IMR-90 (cell line): ENCODE measurements around the gene PIK3C3. TPM values are rescaled to one million over a fixed set of nuclear protein-coding genes. Genes with fewer than 3 reads are reported as not detected.

ENCODE experiments used
- ATAC-seq: fragments of 200-7000 bp; cut with Tn5 transposase; 2 replicates; pipeline ENCODE4 v1.9.1; 2020; ENCODE audit warnings: low read depth, mild to moderate bottlenecking, moderate library complexity
- BruUV-seq: library from RNA; stranded (reverse); fragments of 400-500 nt; replicated peaks from 2 replicates; lab custom pipeline; 2021; lab: Mats Ljungman, UMichigan
- CTCF ChIA-PET: fragments of 300-600 bp; formaldehyde crosslinking; extraction: SDS; loops from one replicate; lab custom pipeline; 2021; ENCODE audit warnings: antibody characterized with exemption; lab: Yijun Ruan, JAX
- POLR2A ChIA-PET: fragments of 300-600 bp; sonication (Branson Sonifier 250); formaldehyde crosslinking; loops from one replicate; lab custom pipeline; 2022; ENCODE audit warnings: antibody characterized with exemption; ENCODE audit not compliant: unreplicated experiment; lab: Charles Lee
- DNase-seq: peaks from one replicate; pipeline ENCODE4 v3.0.0; 2013
- H2AFZ ChIP-seq: replicated peaks from 2 replicates; pipeline ENCODE3; 2013; ENCODE audit warnings: low read length, mild to moderate bottlenecking; ENCODE audit not compliant: poor library complexity
- H2AK5ac ChIP-seq: 2 replicates; pipeline ENCODE4 v1.6.1; 2013; ENCODE audit warnings: low read depth, low read length, inconsistent platforms
- H2AK9ac ChIP-seq: replicated peaks from 2 replicates; pipeline ENCODE3; 2013; ENCODE audit warnings: mild to moderate bottlenecking, low read depth, low read length, moderate library complexity; ENCODE audit not compliant: poor library complexity
- H2BK120ac ChIP-seq: 2 replicates; pipeline ENCODE4 v1.6.1; 2013; ENCODE audit warnings: low read depth, low read length, inconsistent platforms
- H2BK15ac ChIP-seq: 3 replicates; pipeline ENCODE4 v1.6.1; 2013; ENCODE audit warnings: low read depth, low read length, inconsistent platforms
- H2BK20ac ChIP-seq: 2 replicates; pipeline ENCODE4 v1.6.1; 2013; ENCODE audit warnings: low read depth, mild to moderate bottlenecking, inconsistent platforms, low read length, moderate library complexity
- H2BK5ac ChIP-seq: 2 replicates; pipeline ENCODE4 v1.6.1; 2013; ENCODE audit warnings: mild to moderate bottlenecking, low read depth, low read length, inconsistent platforms; ENCODE audit not compliant: poor library complexity, severe bottlenecking
- H3K14ac ChIP-seq: replicated peaks from 2 replicates; pipeline ENCODE4 v1.6.1; 2013; ENCODE audit warnings: low read depth, low read length, inconsistent platforms
- H3K18ac ChIP-seq: 2 replicates; pipeline ENCODE4 v1.6.1; 2013; ENCODE audit warnings: low read depth, low read length, control low read depth
- H3K23ac ChIP-seq: 2 replicates; pipeline ENCODE4 v1.6.1; 2013; ENCODE audit warnings: low read depth, low read length, inconsistent platforms
- H3K27ac ChIP-seq: 2 replicates; pipeline ENCODE4 v1.5.1; 2013; ENCODE audit warnings: mild to moderate bottlenecking, control low read depth, low read length; ENCODE audit not compliant: insufficient read depth
- H3K27me3 ChIP-seq: 2 replicates; pipeline ENCODE4 v1.6.1; 2013; ENCODE audit warnings: low read length; ENCODE audit not compliant: control insufficient read depth, insufficient read depth
- H3K36me3 ChIP-seq: 2 replicates; pipeline ENCODE4 v1.6.1; 2013; ENCODE audit warnings: low read length, mixed read lengths; ENCODE audit not compliant: control insufficient read depth, insufficient read depth
- H3K4ac ChIP-seq: 2 replicates; pipeline ENCODE4 v1.6.1; 2013; ENCODE audit warnings: low read depth, low read length, inconsistent platforms
- H3K4me1 ChIP-seq: 2 replicates; pipeline ENCODE4 v1.6.1; 2013; ENCODE audit warnings: low read length, mixed read lengths; ENCODE audit not compliant: control insufficient read depth, insufficient read depth
- H3K4me2 ChIP-seq: 2 replicates; pipeline ENCODE4 v1.6.1; 2013; ENCODE audit warnings: low read depth, mild to moderate bottlenecking, control low read depth, low read length, moderate library complexity
- H3K4me3 ChIP-seq: 2 replicates; pipeline ENCODE4 v1.5.1; 2013; ENCODE audit warnings: low read depth, mild to moderate bottlenecking, control low read depth, low read length, moderate library complexity; ENCODE audit not compliant: insufficient read depth
- H3K56ac ChIP-seq: 2 replicates; pipeline ENCODE4 v1.6.1; 2013; ENCODE audit warnings: low read length, inconsistent platforms; ENCODE audit not compliant: insufficient read depth; ENCODE audit errors: extremely low read depth
- H3K79me1 ChIP-seq, 2 experiments: 2 replicates each; pipeline ENCODE4 v1.6.1; 2013; ENCODE audit warnings: low read length in 2 of 2, inconsistent platforms in 1 of 2, low read depth in 1 of 2
- H3K9ac ChIP-seq: 2 replicates; pipeline ENCODE4 v1.6.1; 2013; ENCODE audit warnings: low read depth, low read length, control low read depth
- H3K9me1 ChIP-seq: 2 replicates; pipeline ENCODE4 v1.6.1; 2013; ENCODE audit warnings: low read length, inconsistent platforms; ENCODE audit not compliant: insufficient read depth
- H3K9me3 ChIP-seq: 2 replicates; pipeline ENCODE4 v1.6.1; 2013; ENCODE audit warnings: low read length; ENCODE audit not compliant: control insufficient read depth, insufficient read depth
- H4K20me1 ChIP-seq: 2 replicates; pipeline ENCODE4 v1.6.1; 2013; ENCODE audit warnings: low read length, inconsistent platforms; ENCODE audit not compliant: insufficient read depth
- H4K5ac ChIP-seq: 2 replicates; pipeline ENCODE4 v1.6.1; 2013; ENCODE audit warnings: mild to moderate bottlenecking, low read depth, low read length, control low read depth
- H4K8ac ChIP-seq, 2 experiments: 2 replicates each; pipeline ENCODE4 v1.6.1; 2013; ENCODE audit warnings: low read depth in 2 of 2, low read length in 2 of 2, control low read depth in 1 of 2, inconsistent platforms in 1 of 2
- H4K91ac ChIP-seq: 2 replicates; pipeline ENCODE4 v1.6.1; 2013; ENCODE audit warnings: low read depth, low read length, inconsistent platforms; ENCODE audit not compliant: insufficient read depth
- BHLHE40 ChIP-seq: fragments of 150-350 bp; IDR thresholded peaks from 2 replicates; pipeline ENCODE4 v1.6.1; 2016; ENCODE audit warnings: mild to moderate bottlenecking, low read depth, low read length
- CEBPB ChIP-seq: IDR thresholded peaks from 2 replicates; pipeline ENCODE4 v1.6.1; 2012; ENCODE audit warnings: low read depth, low read length, improper control_type of control experiment
- CHD1 ChIP-seq: IDR thresholded peaks from 2 replicates; pipeline ENCODE4 v1.6.1; 2012; ENCODE audit warnings: low read depth, low read length, improper control_type of control experiment
- ELK1 ChIP-seq: fragments of 150-350 bp; IDR thresholded peaks from 2 replicates; pipeline ENCODE4 v1.6.1; 2016; ENCODE audit warnings: low read depth, mild to moderate bottlenecking, low read length, moderate library complexity, borderline replicate concordance
- FOS ChIP-seq: fragments of 150-350 bp; IDR thresholded peaks from 2 replicates; pipeline ENCODE4 v1.6.1; 2016; ENCODE audit warnings: low read depth, low read length
- MAFK ChIP-seq: IDR thresholded peaks from 2 replicates; pipeline ENCODE4 v1.6.1; 2012; ENCODE audit warnings: low read depth, low read length, improper control_type of control experiment
- MAZ ChIP-seq: IDR thresholded peaks from 2 replicates; pipeline ENCODE4 v1.6.1; 2012; ENCODE audit warnings: low read depth, mild to moderate bottlenecking, low read length, improper control_type of control experiment, moderate library complexity, borderline replicate concordance
- MXI1 ChIP-seq: IDR thresholded peaks from 2 replicates; pipeline ENCODE4 v1.6.1; 2012; ENCODE audit warnings: low read depth, mild to moderate bottlenecking, low read length, moderate library complexity, borderline replicate concordance
- NFE2L2 ChIP-seq: fragments of 150-350 bp; IDR thresholded peaks from 2 replicates; pipeline ENCODE4 v1.6.1; 2016; ENCODE audit warnings: low read depth, mild to moderate bottlenecking, low read length
- POLR2A ChIP-seq: IDR thresholded peaks from 2 replicates; pipeline ENCODE4 v1.6.1; 2012; ENCODE audit warnings: mild to moderate bottlenecking, low read depth, low read length
- RAD21 ChIP-seq: IDR thresholded peaks from 2 replicates; pipeline ENCODE4 v1.6.1; 2012; ENCODE audit warnings: low read length, improper control_type of control experiment
- RCOR1 ChIP-seq: IDR thresholded peaks from 2 replicates; pipeline ENCODE4 v1.6.1; 2012; ENCODE audit warnings: mild to moderate bottlenecking, low read length, improper control_type of control experiment; ENCODE audit not compliant: insufficient replicate concordance
- RFX5 ChIP-seq: IDR thresholded peaks from 2 replicates; pipeline ENCODE4 v1.8.0; 2012; ENCODE audit warnings: low read depth, mild to moderate bottlenecking, low read length, moderate library complexity
- SMC3 ChIP-seq: fragments of 150-350 bp; IDR thresholded peaks from 2 replicates; pipeline ENCODE4 v1.6.1; 2016; ENCODE audit warnings: low read depth, mild to moderate bottlenecking, antibody characterized with exemption, low read length, moderate library complexity
- WGBS, 2 experiments: methylation state at CpG; one replicate each; pipeline versions ENCODE4 v1.1.5 to v1.1.7; 2013; ENCODE audit warnings: missing lambda C conversion rate in 2 of 2; ENCODE audit not compliant: insufficient read length in 1 of 2; ENCODE audit errors: extremely low coverage in 2 of 2; 5-methylcytosine and 5-hydroxymethylcytosine counted together
- dilution Hi-C: fragments of 300-500 bp; cut with HindIII; formaldehyde crosslinking; loops from one replicate; pipeline ENCODE4 v1.14.3; 2018; ENCODE audit warnings: low sequenced_read_pairs; ENCODE audit not compliant: unreplicated experiment
- in situ Hi-C: fragments of 300-500 bp; cut with MboI; formaldehyde crosslinking; loops from 3 replicates; pipeline ENCODE4 v1.14.3; 2019; ENCODE audit warnings: low sequenced_read_pairs, inconsistent platforms, mixed read lengths
- intact Hi-C: fragments of 100-400 bp; cut with micrococcal nuclease; formaldehyde crosslinking; loops from 2 replicates; pipeline ENCODE4 v1.10.0; 2022
- polyA plus RNA-seq, 3 experiments: library from polyadenylated mRNA; depleted of rRNA; stranded (reverse); fragments of >200 nt; gene quantifications; 2 replicates each; pipeline ENCODE4 v1.2.3, GENCODE V29; 2012; ENCODE audit warnings: low replicate concordance in 1 of 3
- total RNA-seq: library from RNA; depleted of rRNA; stranded (reverse); fragments of >200 nt; gene quantifications from 2 replicates; pipeline ENCODE4 v1.2.3, GENCODE V29; 2012
- TF ChIP-seq, protein P1 (sequence below): fragments of 150-350 bp; IDR thresholded peaks from 2 replicates; pipeline ENCODE4 v1.6.1; 2017; ENCODE audit warnings: mild to moderate bottlenecking, antibody characterized with exemption, low read length, low read depth
- TF ChIP-seq, protein P2 (sequence below): conservative IDR thresholded peaks from 2 replicates; pipeline ENCODE4 v1.5.1; 2012; ENCODE audit warnings: mild to moderate bottlenecking, low read depth, low read length, improper control_type of control experiment

Gene PIK3C3
- total and polyA plus RNA-seq, 2 of the 4 experiments (the other 2 are of a cell fraction): 41.2 to 57.2 TPM

GRCh38 chr18:42041793-42042192, 86.8 kb downstream of the PIK3C3 start:
- Histone ChIP-seq H2AK9ac (no peak overlapping the region), H3K4ac (no peak overlapping the region), H2AFZ (no peak overlapping the region), H3K14ac (no peak overlapping the region), H3K27me3 (no peaks in the 10 kb centered on the region), H2BK120ac (no peak overlapping the region), H3K18ac (peak overlapping the region; percentile 64; the same call in 1 of the 2 replicates), H3K23ac (no peak overlapping the region), H3K4me1 (peaks cover 7% of the 10 kb centered on the region), H2BK15ac (no peak overlapping the region), H4K8ac (no peak overlapping the region), H3K9me1 (0 out of 2 replicates have a peak, but pooled peaks cover 2% of the 10 kb centered on the region), H3K36me3 (peaks cover 17% of the 10 kb centered on the region), H4K5ac (no peak overlapping the region), H3K9ac (no peak overlapping the region), H3K27ac (no peak overlapping the region), H4K20me1 (no peaks in the 10 kb centered on the region), H2AK5ac (no peak overlapping the region), H3K4me2 (no peak overlapping the region), H3K79me1 (peaks cover 4 to 13% of the 10 kb centered on the region in 2 experiments; a peak in 2 of 4 replicates), H3K9me3 (no peaks in the 10 kb centered on the region), H2BK5ac (no peak overlapping the region), H2BK20ac (no peak overlapping the region), H3K56ac (no peak overlapping the region), H3K4me3 (no peak overlapping the region), H4K91ac (no peak overlapping the region)
- no TSS peak for BruUV-seq
- intact Hi-C loops (no loop called here), dilution Hi-C loops (no loop called here), in situ Hi-C loops (no loop called here)
- POLR2A ChIA-PET: no interaction called here
- no CpG with 5 or more reads among the region's 1 CpG for WGBS, 2 experiments
- TF ChIP-seq BHLHE40 (no peak), ELK1 (no peak), MAZ (no peak), RCOR1 (no peak), CHD1 (no peak), MAFK (no peak), CEBPB (no peak), POLR2A (no peak), RFX5 (no peak), RAD21 (no peak), NFE2L2 (no peak), MXI1 (no peak), SMC3 (no peak), FOS (no peak)
- TF ChIP-seq, protein P1, sequence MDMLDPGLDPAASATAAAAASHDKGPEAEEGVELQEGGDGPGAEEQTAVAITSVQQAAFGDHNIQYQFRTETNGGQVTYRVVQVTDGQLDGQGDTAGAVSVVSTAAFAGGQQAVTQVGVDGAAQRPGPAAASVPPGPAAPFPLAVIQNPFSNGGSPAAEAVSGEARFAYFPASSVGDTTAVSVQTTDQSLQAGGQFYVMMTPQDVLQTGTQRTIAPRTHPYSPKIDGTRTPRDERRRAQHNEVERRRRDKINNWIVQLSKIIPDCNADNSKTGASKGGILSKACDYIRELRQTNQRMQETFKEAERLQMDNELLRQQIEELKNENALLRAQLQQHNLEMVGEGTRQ: no peak
- TF ChIP-seq, protein P2, sequence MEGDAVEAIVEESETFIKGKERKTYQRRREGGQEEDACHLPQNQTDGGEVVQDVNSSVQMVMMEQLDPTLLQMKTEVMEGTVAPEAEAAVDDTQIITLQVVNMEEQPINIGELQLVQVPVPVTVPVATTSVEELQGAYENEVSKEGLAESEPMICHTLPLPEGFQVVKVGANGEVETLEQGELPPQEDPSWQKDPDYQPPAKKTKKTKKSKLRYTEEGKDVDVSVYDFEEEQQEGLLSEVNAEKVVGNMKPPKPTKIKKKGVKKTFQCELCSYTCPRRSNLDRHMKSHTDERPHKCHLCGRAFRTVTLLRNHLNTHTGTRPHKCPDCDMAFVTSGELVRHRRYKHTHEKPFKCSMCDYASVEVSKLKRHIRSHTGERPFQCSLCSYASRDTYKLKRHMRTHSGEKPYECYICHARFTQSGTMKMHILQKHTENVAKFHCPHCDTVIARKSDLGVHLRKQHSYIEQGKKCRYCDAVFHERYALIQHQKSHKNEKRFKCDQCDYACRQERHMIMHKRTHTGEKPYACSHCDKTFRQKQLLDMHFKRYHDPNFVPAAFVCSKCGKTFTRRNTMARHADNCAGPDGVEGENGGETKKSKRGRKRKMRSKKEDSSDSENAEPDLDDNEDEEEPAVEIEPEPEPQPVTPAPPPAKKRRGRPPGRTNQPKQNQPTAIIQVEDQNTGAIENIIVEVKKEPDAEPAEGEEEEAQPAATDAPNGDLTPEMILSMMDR: no peak
- CTCF ChIA-PET: no interaction called here
- ATAC-seq (no peak), DNase-seq (no peak)
